Neural cell (in vitro differentiated cells): ENCODE data around the gene EYA4. TPM values are rescaled to one million over a fixed set of nuclear protein-coding genes. Genes with fewer than 3 reads are reported as not detected.

Experiments used
- H2AFZ ChIP-seq: fragments of 200-600, 300-800 bp; sonication (generic), shearing (Covaris generic); 2 replicates; pipeline ENCODE4 v1.6.0; 2014; ENCODE audit warnings: low read depth, mild to moderate bottlenecking, antibody characterized with exemption, low read length, moderate library complexity
- H3F3A ChIP-seq: fragments of 200-600 bp; shearing (Covaris generic); 2 replicates; pipeline ENCODE4 v1.6.1; 2016; ENCODE audit warnings: mild to moderate bottlenecking, moderate library complexity, mixed read lengths, antibody characterized with exemption, low read length; ENCODE audit not compliant: insufficient read depth, poor library complexity, severe bottlenecking
- H3K27ac ChIP-seq: fragments of 200-600, 300-800 bp; sonication (generic), shearing (Covaris generic); 2 replicates; pipeline ENCODE4 v1.5.1; 2014; ENCODE audit warnings: mild to moderate bottlenecking, low read length, moderate library complexity
- H3K27me3 ChIP-seq: fragments of 300-800, 200-600 bp; sonication (generic), shearing (Covaris generic); 2 replicates; pipeline ENCODE4 v1.6.0; 2014; ENCODE audit warnings: mild to moderate bottlenecking, low read depth, low read length, moderate library complexity; ENCODE audit not compliant: insufficient read depth
- H3K36me3 ChIP-seq: fragments of 300-800, 200-600 bp; sonication (generic), shearing (Covaris generic); 2 replicates; pipeline ENCODE4 v1.5.1; 2014; ENCODE audit warnings: mild to moderate bottlenecking, antibody characterized with exemption, low read length, moderate library complexity; ENCODE audit not compliant: insufficient read depth
- H3K4me2 ChIP-seq: fragments of 300-800, 200-600 bp; sonication (generic), shearing (Covaris generic); 2 replicates; pipeline ENCODE4 v1.6.0; 2014; ENCODE audit warnings: mild to moderate bottlenecking, low read length
- H3K4me3 ChIP-seq: fragments of 300-800, 200-600 bp; sonication (generic), shearing (Covaris generic); 2 replicates; pipeline ENCODE4 v1.5.1; 2014; ENCODE audit warnings: mild to moderate bottlenecking, low read length, moderate library complexity
- H3K79me2 ChIP-seq: fragments of 200-600 bp; shearing (Covaris generic); replicated peaks from 2 replicates; pipeline ENCODE4 v1.6.0; 2014; ENCODE audit warnings: mild to moderate bottlenecking, low read length, moderate library complexity; ENCODE audit not compliant: insufficient read depth
- H3K9ac ChIP-seq: fragments of 300-800, 200-600 bp; sonication (generic), shearing (Covaris generic); 2 replicates; pipeline ENCODE4 v1.6.1; 2016; ENCODE audit warnings: mild to moderate bottlenecking, low read length, mixed read lengths
- H3K9me2 ChIP-seq: fragments of 200-600 bp; shearing (Covaris generic); 2 replicates; pipeline ENCODE4 v1.6.1; 2016; ENCODE audit warnings: mild to moderate bottlenecking, low read length, mixed read lengths; ENCODE audit not compliant: insufficient read depth
- H3K9me3 ChIP-seq: fragments of 200-600, 300-800 bp; sonication (generic), shearing (Covaris generic); 2 replicates; pipeline ENCODE4 v1.6.1; 2016; ENCODE audit warnings: mild to moderate bottlenecking, mixed run types, low read length, moderate library complexity, mixed read lengths
- H4K20me1 ChIP-seq: fragments of 200-600 bp; shearing (Covaris generic); 2 replicates; pipeline ENCODE4 v1.6.1; 2016; ENCODE audit warnings: mild to moderate bottlenecking, mixed run types; ENCODE audit not compliant: insufficient read depth
- CTCF ChIP-seq: fragments of 450-650 bp; IDR thresholded peaks from 2 replicates; pipeline ENCODE4 v1.5.1; 2014; ENCODE audit warnings: antibody characterized with exemption, mild to moderate bottlenecking, moderate library complexity; ENCODE audit not compliant: poor library complexity, severe bottlenecking
- EP300 ChIP-seq: fragments of 450-650 bp; conservative IDR thresholded peaks from 2 replicates; pipeline ENCODE4 v1.6.1; 2014; ENCODE audit warnings: antibody characterized with exemption, mild to moderate bottlenecking, moderate library complexity; ENCODE audit not compliant: poor library complexity, severe bottlenecking
- EZH2 ChIP-seq: fragments of 200-600, 300-800 bp; shearing (Covaris generic), sonication (generic); IDR thresholded peaks from 2 replicates; pipeline ENCODE4 v1.6.1; 2014; ENCODE audit warnings: antibody characterized with exemption, low read length, borderline replicate concordance, mild to moderate bottlenecking; ENCODE audit not compliant: insufficient read depth, poor library complexity, severe bottlenecking
- MXI1 ChIP-seq: fragments of 450-650 bp; conservative IDR thresholded peaks from 2 replicates; pipeline ENCODE4 v1.6.1; 2014; ENCODE audit warnings: antibody characterized with exemption, mild to moderate bottlenecking; ENCODE audit not compliant: poor library complexity, severe bottlenecking
- POLR2AphosphoS5 ChIP-seq: IDR thresholded peaks from 2 replicates; pipeline ENCODE4 v1.6.1; 2012
- RAD21 ChIP-seq: fragments of 450-650 bp; conservative IDR thresholded peaks from 2 replicates; pipeline ENCODE4 v1.6.1; 2014; ENCODE audit warnings: antibody characterized with exemption, mild to moderate bottlenecking, moderate library complexity
- SMC3 ChIP-seq: fragments of 450-650 bp; conservative IDR thresholded peaks from 2 replicates; pipeline ENCODE4 v1.6.1; 2014; ENCODE audit warnings: antibody characterized with exemption, mild to moderate bottlenecking, moderate library complexity; ENCODE audit not compliant: poor library complexity
- TAF1 ChIP-seq: IDR thresholded peaks from 2 replicates; pipeline ENCODE4 v1.6.1; 2012; ENCODE audit warnings: low read depth
- polyA plus RNA-seq: library from polyadenylated mRNA; depleted of rRNA; stranded (reverse); fragments of >200 nt; gene quantifications from 2 replicates; pipeline ENCODE4 v1.2.3, GENCODE V29; 2014
- TF ChIP-seq, protein P1 (sequence below): IDR thresholded peaks from 2 replicates; pipeline ENCODE4 v1.6.1; 2012; ENCODE audit warnings: borderline replicate concordance

Gene EYA4
- polyA plus RNA-seq, 1 donor from 2014 or later = 2.6 TPM

DNA sequence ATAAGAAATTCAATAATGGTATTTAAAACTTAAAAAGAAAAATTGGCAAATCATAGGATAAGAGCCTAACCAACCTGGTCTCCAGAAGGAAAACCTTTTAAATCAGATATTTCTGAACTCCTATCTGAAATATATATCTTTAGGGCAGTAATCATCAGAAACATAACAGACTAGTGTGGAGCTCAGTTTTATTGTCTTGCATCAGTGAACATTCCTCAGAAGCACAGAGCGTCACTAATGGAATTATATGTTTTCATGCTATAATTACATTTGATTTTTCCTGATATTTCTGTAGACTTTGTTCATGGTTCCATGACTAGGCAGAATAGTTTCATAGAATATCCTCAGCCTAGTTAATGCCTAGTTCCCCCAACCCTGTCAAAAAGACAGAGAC lies 262.2 kb downstream of the EYA4 start:
- Histone ChIP-seq H3K9me3 (no peaks in the 10 kb centered on the region), H3K4me2 (no peak overlapping the region), H3K27me3 (no peaks in the 10 kb centered on the region), H3K79me2 (no peaks in the 10 kb centered on the region), H3K9ac (no peak overlapping the region), H3K9me2 (no peaks in the 10 kb centered on the region), H2AFZ (no peak overlapping the region), H3K27ac (no peak overlapping the region), H3K36me3 (no peaks in the 10 kb centered on the region), H4K20me1 (no peaks in the 10 kb centered on the region), H3K4me3 (no peak overlapping the region), H3F3A (no peaks in the 10 kb centered on the region)
- TF ChIP-seq EP300 (no peak), POLR2AphosphoS5 (no peak), EZH2 (no peak), CTCF (no peak), MXI1 (no peak), RAD21 (no peak), SMC3 (no peak), TAF1 (no peak)
- TF ChIP-seq, protein P1, sequence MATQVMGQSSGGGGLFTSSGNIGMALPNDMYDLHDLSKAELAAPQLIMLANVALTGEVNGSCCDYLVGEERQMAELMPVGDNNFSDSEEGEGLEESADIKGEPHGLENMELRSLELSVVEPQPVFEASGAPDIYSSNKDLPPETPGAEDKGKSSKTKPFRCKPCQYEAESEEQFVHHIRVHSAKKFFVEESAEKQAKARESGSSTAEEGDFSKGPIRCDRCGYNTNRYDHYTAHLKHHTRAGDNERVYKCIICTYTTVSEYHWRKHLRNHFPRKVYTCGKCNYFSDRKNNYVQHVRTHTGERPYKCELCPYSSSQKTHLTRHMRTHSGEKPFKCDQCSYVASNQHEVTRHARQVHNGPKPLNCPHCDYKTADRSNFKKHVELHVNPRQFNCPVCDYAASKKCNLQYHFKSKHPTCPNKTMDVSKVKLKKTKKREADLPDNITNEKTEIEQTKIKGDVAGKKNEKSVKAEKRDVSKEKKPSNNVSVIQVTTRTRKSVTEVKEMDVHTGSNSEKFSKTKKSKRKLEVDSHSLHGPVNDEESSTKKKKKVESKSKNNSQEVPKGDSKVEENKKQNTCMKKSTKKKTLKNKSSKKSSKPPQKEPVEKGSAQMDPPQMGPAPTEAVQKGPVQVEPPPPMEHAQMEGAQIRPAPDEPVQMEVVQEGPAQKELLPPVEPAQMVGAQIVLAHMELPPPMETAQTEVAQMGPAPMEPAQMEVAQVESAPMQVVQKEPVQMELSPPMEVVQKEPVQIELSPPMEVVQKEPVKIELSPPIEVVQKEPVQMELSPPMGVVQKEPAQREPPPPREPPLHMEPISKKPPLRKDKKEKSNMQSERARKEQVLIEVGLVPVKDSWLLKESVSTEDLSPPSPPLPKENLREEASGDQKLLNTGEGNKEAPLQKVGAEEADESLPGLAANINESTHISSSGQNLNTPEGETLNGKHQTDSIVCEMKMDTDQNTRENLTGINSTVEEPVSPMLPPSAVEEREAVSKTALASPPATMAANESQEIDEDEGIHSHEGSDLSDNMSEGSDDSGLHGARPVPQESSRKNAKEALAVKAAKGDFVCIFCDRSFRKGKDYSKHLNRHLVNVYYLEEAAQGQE = no peak

DNA sequence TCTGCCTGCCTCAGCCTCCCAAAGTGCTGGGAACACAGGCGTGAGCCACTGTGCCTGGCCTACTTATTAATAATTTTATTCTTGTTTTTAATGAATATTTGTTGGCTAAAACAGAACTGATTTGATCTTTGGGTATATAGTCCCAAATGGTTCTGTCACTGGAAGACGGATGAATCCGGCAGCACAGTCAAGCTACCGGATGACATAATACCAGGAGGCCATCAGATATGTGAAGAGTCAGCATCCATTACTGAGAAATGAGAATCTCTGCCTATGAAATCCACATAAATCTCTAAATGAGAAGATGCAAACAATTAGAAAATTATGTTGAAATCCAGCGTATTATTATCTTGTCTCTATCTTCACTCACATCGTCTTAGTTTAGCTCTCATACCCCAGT lies 263.0 kb downstream of the EYA4 start:
- TF ChIP-seq RAD21 (no peak), MXI1 (no peak), EP300 (no peak), EZH2 (no peak), SMC3 (no peak), TAF1 (no peak), POLR2AphosphoS5 (no peak), CTCF (no peak)
- TF ChIP-seq, protein P1 = no peak
- H2AFZ ChIP-seq = no peak overlapping the region
- no peaks in the 10 kb centered on the region for H3F3A ChIP-seq
- no peaks in the 10 kb centered on the region for H3K9me3 ChIP-seq
- no peaks in the 10 kb centered on the region for H3K79me2 ChIP-seq
- no peaks in the 10 kb centered on the region for H3K9me2 ChIP-seq
- no peak overlapping the region for H3K9ac ChIP-seq
- H4K20me1 ChIP-seq = no peaks in the 10 kb centered on the region
- no peak overlapping the region for H3K27ac ChIP-seq
- H3K4me2 ChIP-seq = no peak overlapping the region
- H3K4me3 ChIP-seq = no peak overlapping the region
- H3K36me3 ChIP-seq = no peaks in the 10 kb centered on the region
- no peaks in the 10 kb centered on the region for H3K27me3 ChIP-seq
